HepG2 (cell line): ENCODE results near the gene PLCB2.

Experiments used
- CTCF ChIP-seq: sonication (generic); formaldehyde crosslinking; IDR thresholded peaks from 2 replicates; pipeline ENCODE4 v1.5.0; 2020; ENCODE audit warnings: mild to moderate bottlenecking, missing genetic modification reagents, moderate library complexity
- HNF4A ChIP-seq: sonication (generic); formaldehyde crosslinking; IDR thresholded peaks from 2 replicates; pipeline ENCODE4 v1.4.0; 2020; ENCODE audit warnings: missing genetic modification reagents
- KDM1A ChIP-seq: IDR thresholded peaks from 2 replicates; pipeline ENCODE4 v1.6.1; 2016; ENCODE audit warnings: missing compliant biosample characterization
- MAX ChIP-seq: IDR thresholded peaks from 2 replicates; pipeline ENCODE4 v1.6.1; 2012; ENCODE audit warnings: inconsistent platforms
- MEF2D ChIP-seq: sonication (generic); formaldehyde crosslinking; IDR thresholded peaks from 2 replicates; pipeline ENCODE4 v1.5.1; 2020; ENCODE audit warnings: mild to moderate bottlenecking, missing genetic modification reagents
- PREB ChIP-seq: sonication (generic); formaldehyde crosslinking; IDR thresholded peaks from 2 replicates; pipeline ENCODE4 v1.4.0; 2020; ENCODE audit warnings: missing genetic modification reagents
- SNRNP70 ChIP-seq: fragments of 200-400 bp; formaldehyde crosslinking; IDR thresholded peaks from 2 replicates; pipeline ENCODE4 v1.6.1; 2017; ENCODE audit warnings: mild to moderate bottlenecking, low read depth, low read length, moderate library complexity
- U2AF2 ChIP-seq: fragments of 200-400 bp; formaldehyde crosslinking; IDR thresholded peaks from 2 replicates; pipeline ENCODE4 v1.6.1; 2017; ENCODE audit warnings: low read depth, mild to moderate bottlenecking, low read length
- ZNF564 ChIP-seq: sonication (generic); formaldehyde crosslinking; IDR thresholded peaks from 2 replicates; pipeline ENCODE4 v1.8.1; 2023; ENCODE audit warnings: mild to moderate bottlenecking, missing genetic modification reagents
- ZNF800 ChIP-seq: sonication (generic); formaldehyde crosslinking; IDR thresholded peaks from 2 replicates; pipeline ENCODE4 v1.4.0; 2020; ENCODE audit warnings: missing genetic modification reagents

- TF ChIP-seq SNRNP70, result no peak
- TF ChIP-seq KDM1A (CRISPR knock-in tag), result no peak
- TF ChIP-seq HNF4A (CRISPR knock-in tag), result no peak
- TF ChIP-seq CTCF (CRISPR knock-in tag), result no peak
- TF ChIP-seq ZNF800, result no peak
- TF ChIP-seq PREB (CRISPR knock-in tag), result no peak
- no peak for TF ChIP-seq U2AF2
- TF ChIP-seq ZNF564 (CRISPR knock-in tag), result no peak
- no peak for TF ChIP-seq MAX
- no peak for TF ChIP-seq MEF2D (CRISPR knock-in tag)
These were observed 6.1 kb downstream of the PLCB2 start for GRCh38 chr15:40301467-40302179.
